Activated CD4-positive, alpha-beta T cell treated with anti-CD3 and anti-CD28 coated beads for 1 hour (primary cell): ENCODE results near the gene NDUFB4.
"Not testable (repeated sequence)": the region's sequence is repeated elsewhere in the genome, so short reads cannot be mapped to it uniquely, and the experiment has no call there.

Experiments used
- DNase-seq: peaks from one replicate; pipeline ENCODE4 v3.0.0-alpha.2; 2020

The NDUFB4 gene

GRCh38 chr3:120572027-120572426 is 24.1 kb upstream of the NDUFB4 start:
- no peak for DNase-seq

- DNase-seq = no peak
Observed at GRCh38 chr3:120587332-120587975, 8.7 kb upstream of the NDUFB4 start.

DNA sequence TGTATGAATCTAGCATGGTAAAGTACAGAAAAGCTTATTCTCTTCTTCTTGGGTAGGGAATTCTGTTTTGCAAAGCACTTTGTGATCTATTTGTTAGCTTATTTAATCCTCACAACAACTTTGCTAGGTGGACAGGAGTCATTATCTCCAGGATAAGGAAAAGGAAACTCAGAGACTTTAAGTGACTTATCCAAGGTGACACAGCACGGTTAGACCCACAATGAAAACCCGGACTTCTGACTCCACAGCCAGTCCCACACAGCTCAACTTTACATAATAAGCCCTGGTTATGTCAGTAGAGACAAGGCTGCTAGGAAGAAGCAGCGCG is 384 bp upstream of the NDUFB4 start:
- DNase-seq = no peak

GRCh38 chr3:120596853-120597223 is 702 bp downstream of the NDUFB4 start:
- no peak for DNase-seq

DNA sequence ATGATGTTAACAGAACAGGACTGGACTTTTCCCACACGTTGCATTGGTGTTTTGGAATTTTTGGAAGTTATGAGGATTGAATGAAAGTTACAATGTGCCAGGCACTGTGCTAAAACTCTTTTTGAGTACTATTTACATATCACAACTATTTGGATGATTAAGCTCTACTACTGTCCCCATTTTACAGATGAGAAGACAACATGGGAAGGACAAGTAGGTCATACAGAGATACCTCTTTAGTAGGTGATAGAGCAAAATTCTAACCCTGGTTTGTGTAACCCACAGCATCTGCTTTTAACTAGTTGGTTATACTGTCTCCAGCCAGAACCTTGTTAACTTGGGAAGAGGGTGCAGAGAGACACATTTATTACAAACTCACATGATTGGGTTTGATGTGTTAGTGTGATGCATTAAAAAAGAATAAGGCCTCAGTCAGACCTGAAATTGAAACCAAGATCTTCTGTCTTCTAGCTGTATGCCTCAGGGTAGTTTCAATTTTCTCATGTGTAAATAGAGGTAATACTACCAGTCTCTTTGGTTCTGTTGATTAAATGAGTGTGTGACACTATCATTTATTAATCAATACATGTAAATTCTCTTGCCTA is 1.4 kb downstream of the NDUFB4 start:
- DNase-seq = no peak

DNA sequence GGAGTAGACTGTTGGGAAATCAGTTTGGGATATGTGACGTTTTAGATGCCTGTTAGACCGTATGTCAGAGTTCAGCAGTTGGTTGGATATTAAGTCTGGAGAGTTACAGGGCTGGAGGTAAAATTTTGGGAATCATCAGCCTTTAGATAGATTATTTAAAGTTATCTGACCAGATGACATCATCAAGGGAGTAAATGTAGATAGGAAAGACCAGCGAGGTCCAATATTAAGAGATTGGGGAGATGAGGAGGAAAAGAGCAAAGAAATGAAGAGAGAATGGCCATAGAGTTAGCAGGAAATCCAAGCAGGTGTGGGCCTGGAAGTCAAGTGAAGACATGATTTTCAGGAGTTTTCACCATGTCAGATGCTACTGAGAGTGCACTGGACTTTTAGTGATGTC is 3.1 kb downstream of the NDUFB4 start:
- DNase-seq = no peak

- no peak for DNase-seq
Observed at GRCh38 chr3:120601554-120601953, 5.4 kb downstream of the NDUFB4 start.

GRCh38 chr3:120602682-120603081 is 6.5 kb downstream of the NDUFB4 start:
- DNase-seq = no peak

GRCh38 chr3:120604382-120604781 is 8.2 kb downstream of the NDUFB4 start:
- DNase-seq = no peak

- no peak for DNase-seq
Observed at GRCh38 chr3:120604784-120605183, 8.6 kb downstream of the NDUFB4 start.

GRCh38 chr3:120608506-120608905 is 12.4 kb downstream of the NDUFB4 start:
- no peak for DNase-seq

DNA sequence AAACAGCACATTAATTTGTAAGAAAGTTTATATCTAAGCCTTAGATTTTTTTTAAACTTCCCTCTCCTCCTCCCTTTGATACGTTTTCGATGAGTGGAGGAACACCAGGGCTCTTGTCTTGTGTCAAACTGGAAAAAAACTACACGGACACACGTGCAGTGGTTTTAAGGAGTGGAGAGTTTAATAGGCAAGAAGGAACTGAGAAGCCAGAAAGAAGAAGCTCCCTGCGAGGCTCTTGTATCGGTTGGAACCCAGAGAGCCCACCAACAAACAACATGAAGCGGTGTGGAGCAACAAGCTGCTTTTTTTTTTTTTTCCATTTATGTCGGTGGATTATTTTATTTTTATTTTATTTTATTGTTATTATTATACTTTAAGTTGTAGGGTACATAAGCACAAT is 18.6 kb downstream of the NDUFB4 start:
- no peak for DNase-seq

DNA sequence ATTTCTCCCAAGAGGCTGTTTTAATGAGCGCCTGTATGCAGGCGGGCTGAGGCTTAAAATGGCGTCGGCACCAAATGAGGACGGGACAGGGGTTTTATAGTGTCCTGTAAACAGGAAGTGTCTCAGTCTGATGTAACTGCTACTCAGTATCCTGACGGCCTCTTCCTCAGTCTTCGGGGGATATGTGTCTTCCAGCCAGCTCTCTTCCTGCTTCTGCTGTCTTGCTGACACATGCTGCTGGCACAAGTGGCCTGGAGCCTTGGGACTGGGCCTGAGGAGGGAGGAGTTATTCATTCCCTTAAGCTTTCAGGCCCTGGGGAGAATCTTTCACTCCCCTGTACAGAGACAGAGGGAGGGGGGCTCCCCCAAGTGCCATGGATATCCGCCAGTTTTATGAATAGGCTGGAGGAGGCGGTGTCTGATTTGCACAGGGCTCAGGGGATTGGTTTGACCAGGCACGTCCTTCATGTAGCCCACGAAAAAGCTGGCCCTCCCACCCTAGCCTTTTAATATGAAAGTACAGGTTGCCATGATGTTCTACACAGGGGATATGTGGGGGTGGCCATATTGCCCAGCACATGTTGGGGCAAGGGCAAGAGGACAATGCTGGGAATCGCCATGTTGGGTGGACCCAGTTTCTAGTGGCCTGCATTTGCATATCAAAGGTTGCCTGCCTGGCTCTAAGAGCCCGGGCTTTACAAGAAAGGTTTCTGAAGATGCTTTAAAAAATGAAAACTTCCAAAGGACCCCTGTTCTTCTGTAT is 19.9 kb downstream of the NDUFB4 start:
- no peak for DNase-seq

DNA sequence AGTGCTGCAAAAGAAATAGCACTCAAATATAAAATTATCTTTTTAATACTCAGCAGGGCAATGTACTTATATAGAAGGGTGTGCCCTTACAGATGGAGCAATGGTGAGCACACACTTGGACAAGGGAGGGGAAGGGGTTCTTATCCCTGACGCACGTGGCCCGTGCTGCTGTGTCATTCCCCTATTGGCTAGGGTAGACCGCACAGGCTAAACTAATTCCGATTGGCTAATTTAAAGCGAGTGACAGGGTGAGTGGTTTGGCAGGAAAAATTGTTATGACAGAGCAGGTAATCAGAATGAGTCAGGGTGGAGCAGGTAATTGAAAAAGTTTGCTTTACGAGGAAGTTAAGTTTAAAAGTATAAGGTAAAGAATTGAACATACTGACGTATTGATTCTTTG is 20.6 kb downstream of the NDUFB4 start:
- not testable (repeated sequence) for DNase-seq

GRCh38 chr3:120622457-120622856 is 26.3 kb downstream of the NDUFB4 start:
- DNase-seq = no peak

DNA sequence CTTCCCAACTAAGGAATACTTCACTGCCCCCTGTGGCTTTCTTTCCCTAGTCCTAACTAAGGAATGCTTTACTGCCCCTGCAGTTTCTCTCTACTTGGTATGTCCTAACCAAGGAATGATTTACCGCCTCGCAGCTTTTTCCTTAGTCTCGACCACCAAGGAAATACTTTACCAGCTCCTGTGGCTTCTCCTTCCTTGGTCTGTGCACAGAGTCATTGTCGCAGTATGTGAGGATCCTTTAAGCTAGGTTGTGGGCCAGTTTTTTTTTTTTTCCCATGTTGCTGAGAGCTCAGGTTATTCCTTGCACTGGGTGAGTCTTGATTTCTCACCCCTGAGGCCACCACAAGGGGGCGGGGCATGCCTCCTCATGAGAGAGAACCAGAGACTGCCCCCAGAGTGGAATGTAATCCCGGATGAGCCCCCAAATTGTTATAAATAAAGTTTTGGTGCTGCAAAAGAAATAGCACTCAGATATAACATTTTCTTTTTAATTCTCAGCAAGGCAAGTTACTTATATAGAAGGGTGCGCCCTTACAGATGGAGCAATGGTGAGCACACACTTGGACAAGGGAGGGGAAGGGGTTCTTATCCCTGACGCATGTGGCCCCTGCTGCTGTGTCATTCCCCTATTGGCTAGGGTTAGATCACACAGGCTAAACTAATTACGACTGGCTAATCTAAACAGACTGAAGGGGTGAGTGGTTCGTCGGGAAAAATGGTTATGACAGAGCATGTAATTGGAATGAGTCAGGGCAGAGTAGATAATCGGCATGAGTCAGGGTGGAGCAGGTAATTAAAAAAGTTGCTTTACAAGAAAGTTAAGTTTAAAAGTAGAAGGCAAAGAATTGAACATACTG is 27.0 kb downstream of the NDUFB4 start:
- DNase-seq = no peak

GRCh38 chr3:120623727-120624093 is 27.6 kb downstream of the NDUFB4 start:
- DNase-seq = no peak

DNA sequence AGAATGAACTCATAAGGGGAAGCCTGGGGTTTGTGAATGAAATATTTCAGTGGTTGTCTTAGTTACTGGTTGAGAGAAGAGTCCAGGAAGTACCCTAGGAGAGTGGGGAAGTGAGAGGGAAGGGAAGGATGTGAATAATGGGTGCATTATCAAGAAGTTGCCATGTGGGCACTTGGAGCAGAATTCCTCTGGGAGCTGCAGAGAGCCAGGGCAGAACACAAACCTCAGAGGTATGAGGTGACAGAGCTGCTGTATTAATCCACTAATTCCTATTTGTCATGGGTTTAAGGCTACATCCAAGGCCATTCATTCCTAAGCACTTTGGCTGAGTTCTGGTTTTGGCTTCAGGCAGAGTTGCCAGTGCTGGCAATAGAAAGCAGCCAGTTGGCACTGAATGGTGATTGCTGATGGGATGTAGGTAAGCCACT is 29.0 kb downstream of the NDUFB4 start:
- no peak for DNase-seq

GRCh38 chr3:120634539-120634938 is 38.4 kb downstream of the NDUFB4 start:
- no peak for DNase-seq

DNA sequence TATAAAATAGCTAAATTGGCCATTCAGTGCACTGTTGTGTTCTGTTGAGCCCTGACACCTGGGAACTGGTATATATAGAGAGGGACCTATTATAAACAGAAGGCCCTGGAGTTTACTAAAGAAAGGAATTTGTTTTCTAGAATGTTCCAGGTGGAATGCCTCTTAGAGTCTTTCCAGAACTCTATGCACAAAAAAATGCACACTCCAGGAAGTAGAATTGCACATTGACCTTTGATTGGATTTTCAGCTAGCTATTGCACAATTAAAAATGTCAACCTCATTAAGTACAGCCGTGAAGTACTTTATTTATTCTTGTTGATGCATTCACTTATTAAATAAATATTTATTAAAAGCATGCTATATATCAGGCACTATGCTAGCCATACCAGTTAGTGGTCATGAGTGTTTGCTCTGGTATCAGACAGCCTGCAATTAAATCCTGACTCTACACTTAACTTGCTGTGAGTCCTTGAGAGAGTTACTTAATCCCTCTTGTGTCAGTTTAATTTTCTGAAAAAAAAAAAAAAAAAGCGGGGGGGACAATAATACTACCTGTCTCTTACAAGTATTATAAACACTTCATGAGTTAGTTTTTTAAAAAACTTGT is 40.8 kb downstream of the NDUFB4 start:
- DNase-seq = no peak

GRCh38 chr3:120637851-120638559 is 41.9 kb downstream of the NDUFB4 start:
- no peak for DNase-seq

DNA sequence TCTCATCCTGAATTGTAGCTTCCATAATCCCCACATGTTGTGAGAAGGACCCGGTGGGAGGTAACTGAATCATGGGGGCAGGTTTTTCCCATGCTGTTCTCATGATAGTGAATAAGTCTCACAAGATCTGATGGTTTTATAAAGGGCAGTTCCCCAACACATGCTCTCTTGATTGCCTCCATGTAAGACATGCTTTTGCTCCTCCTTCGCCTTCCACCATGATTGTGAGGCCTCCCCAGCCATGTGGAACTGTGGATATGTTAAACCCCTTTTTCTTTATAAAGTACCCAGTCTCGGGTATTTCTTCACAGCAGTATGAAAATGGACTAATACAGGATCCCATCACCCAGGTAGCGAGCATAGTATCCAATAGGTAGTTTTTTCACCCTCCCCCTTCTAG is 42.7 kb downstream of the NDUFB4 start:
- not testable (repeated sequence) for DNase-seq
